ENCODE measurements around the gene POC1B.

DNA sequence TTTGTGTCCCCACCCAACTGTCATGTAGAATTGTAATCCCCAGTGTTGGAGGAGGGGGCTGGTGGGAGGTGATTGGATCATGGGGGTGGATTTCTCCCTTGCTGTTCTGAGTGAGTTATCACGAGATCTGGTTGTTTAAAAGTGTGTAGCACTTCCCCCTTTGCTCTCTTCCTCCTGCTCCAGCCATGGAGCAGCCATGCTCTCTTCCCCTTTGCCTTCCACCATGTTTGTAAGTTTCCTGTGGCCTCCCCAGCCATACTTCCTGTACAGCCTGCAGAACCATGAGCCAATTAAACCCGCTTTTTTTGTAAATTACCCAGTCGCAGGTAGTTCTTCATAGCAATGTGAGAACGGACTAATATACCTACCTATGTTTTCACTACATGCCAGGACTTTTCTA lies 2.6 kb upstream of the POC1B start:
- TF ChIP-seq POLR2A (IDR thresholded peaks at IDR 0.05; ENCODE audit: low read depth, low read length) = no peak
- no peak for TF ChIP-seq PAX5 (IDR thresholded peaks at IDR 0.05; ENCODE audit: insufficient read depth, low read length, severe bottlenecking)
- no peak for TF ChIP-seq POLR2AphosphoS5 (IDR thresholded peaks at IDR 0.05; ENCODE audit: low read depth, low read length)
- TF ChIP-seq TAF1 (IDR thresholded peaks at IDR 0.05; ENCODE audit: low read depth, low read length) = no peak
- TF ChIP-seq SPI1 (IDR thresholded peaks at IDR 0.05; ENCODE audit: low read depth, low read length) = 0 out of 2 replicates have a peak, but pooled peaks have one; percentile 3
- no peak for TF ChIP-seq POU2F2 (IDR thresholded peaks at IDR 0.05; ENCODE audit: low read depth, low read length)
